Measurements from ENCODE around the gene BTBD17.

BTBD17 gene

GRCh38 chr17:74334393-74335039 lies 27.2 kb downstream of the BTBD17 start:
- DNase-seq = no peak

GRCh38 chr17:74332763-74333283 lies 28.8 kb downstream of the BTBD17 start:
- DNase-seq = peak; percentile 100

DNA sequence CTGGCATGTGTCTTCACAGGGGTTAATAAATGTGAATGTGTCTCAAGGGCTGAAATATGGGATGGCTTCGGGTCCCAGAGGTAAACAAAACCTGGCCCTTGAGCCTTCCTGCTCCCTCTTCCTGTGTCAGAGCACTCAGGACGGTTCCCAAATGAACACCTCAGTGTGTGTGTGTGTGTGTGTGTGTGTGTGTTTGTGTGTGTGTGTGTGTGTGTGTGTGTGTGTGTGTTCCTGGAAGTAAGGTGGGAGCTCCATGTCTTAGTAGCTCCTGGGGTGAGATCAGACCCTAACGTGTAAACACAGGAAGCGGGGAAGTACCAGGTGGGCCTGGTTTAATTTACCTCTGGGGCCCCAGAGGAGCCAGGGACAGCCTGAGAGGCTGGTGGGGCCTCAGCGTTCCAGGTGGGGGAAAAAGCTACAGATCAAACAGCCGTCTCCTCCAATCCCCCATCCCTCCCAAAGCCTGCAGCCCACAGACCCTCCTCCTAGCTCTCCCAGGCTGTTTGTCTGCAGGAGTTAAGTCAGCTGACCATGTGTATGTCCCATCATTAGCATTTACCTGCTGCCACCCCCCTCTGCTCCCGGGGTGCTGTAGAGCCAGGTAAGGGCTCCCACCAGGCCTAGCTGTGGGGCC lies 29.5 kb downstream of the BTBD17 start:
- DNase-seq = peak; percentile 56 to 76

GRCh38 chr17:74330446-74330845 lies 31.2 kb downstream of the BTBD17 start:
- DNase-seq = no peak

GRCh38 chr17:74329378-74329777 lies 32.3 kb downstream of the BTBD17 start:
- DNase-seq = no peak

GRCh38 chr17:74328487-74328886 lies 33.2 kb downstream of the BTBD17 start:
- DNase-seq = no peak

DNA sequence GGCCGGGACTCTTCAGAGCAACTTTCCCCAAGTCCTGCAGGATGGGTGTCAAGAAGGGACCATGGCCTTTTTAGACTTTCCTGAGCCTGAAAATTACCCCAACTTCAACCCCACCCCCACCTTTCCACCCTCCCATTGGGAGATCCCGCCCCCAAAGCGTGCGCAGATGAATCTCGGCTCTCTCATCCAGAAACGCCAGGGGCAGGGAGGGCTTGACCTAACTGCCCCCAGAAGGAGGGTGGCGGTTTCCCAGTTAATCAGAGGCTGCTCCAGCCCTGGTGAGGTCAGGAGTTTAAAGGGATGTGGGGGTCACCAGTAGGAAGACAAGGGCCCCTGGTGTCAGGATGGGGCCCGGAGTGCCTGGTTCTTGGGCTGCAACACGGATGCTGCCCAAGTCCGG lies 35.2 kb downstream of the BTBD17 start:
- no peak for DNase-seq

GRCh38 chr17:74325743-74326379 lies 35.8 kb downstream of the BTBD17 start, which contains the start of gene KIF19:
Gene KIF19 (plus strand): TSS chr17:74326226. CDS start chr17:74326350, 124 bp downstream.
- peak; percentile 67 to 81 for DNase-seq

GRCh38 chr17:74325376-74325742 lies 36.3 kb downstream of the BTBD17 start:
- DNase-seq = no peak

DNA sequence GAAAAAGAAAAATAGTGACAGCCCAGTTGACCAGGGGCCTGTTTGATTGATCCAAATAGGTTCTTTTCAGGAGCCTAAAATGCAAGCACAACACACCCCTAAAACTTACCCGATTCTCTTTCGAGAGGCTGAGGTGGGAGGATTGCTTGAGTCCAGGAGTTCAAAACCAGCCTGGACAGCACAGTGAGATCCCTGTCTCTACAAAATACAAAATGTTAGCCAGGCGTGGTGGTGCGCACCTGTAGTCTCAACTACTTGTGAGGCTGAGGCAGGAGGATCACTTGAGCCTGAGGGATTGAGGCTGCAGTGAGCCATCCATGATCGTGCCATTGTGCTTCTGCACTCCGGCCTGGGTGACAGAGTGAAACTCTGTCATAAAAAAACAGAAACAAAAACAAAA lies 37.1 kb downstream of the BTBD17 start:
- DNase-seq = no peak

- no peak for DNase-seq
Observed at GRCh38 chr17:74318391-74318790, 43.3 kb downstream of the BTBD17 start.

DNA sequence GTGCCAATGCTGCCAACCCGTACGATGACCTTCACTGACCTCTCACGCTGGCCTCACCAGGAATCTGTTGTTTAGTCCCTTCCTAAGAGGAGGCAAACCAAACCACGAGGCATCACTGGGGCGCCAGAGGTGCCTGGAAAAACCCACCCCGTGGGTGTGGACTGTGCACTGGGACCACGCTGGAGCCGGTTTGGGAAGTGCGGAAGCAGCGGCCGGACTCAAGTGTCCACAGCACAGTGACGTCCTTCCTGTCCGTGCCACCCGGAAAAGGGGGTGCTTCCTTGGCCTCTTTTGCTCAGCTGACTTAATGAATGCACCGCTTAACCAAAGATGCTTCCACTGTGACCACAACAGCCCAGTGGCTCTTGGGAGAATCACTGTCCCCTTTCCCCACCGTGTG lies 44.6 kb downstream of the BTBD17 start:
- no peak for DNase-seq

GRCh38 chr17:74316220-74316619 lies 45.4 kb downstream of the BTBD17 start:
- peak; percentile 98 to 100 for DNase-seq

- DNase-seq = no peak
Observed at GRCh38 chr17:74314877-74315276, 46.8 kb downstream of the BTBD17 start.

DNA sequence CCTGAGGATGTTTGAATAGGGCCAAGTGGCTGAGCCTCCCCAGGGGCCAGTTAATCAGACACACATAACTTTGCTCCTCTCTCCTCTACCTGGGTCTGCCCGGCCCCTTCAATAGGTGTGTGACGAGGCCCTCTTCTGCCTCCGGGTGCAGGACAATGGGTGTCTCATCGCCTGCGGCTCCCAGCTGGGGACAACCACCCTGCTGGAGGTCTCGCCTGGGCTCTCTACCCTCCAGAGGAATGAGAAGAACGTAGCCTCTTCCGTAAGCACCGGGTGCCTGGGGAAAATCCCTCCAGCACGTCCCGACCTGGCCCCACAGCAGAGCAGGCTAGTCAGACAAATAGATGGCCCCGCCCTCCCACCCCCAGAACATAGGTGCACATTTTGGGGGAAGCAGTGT lies 51.8 kb downstream of the BTBD17 start:
- no peak for DNase-seq

- DNase-seq = no peak
Observed at GRCh38 chr17:74307984-74308773, 53.5 kb downstream of the BTBD17 start.

Measured in NCI-H524 (cell line).